ENCODE results near the gene TPSB2.

The TPSB2 gene

DNA sequence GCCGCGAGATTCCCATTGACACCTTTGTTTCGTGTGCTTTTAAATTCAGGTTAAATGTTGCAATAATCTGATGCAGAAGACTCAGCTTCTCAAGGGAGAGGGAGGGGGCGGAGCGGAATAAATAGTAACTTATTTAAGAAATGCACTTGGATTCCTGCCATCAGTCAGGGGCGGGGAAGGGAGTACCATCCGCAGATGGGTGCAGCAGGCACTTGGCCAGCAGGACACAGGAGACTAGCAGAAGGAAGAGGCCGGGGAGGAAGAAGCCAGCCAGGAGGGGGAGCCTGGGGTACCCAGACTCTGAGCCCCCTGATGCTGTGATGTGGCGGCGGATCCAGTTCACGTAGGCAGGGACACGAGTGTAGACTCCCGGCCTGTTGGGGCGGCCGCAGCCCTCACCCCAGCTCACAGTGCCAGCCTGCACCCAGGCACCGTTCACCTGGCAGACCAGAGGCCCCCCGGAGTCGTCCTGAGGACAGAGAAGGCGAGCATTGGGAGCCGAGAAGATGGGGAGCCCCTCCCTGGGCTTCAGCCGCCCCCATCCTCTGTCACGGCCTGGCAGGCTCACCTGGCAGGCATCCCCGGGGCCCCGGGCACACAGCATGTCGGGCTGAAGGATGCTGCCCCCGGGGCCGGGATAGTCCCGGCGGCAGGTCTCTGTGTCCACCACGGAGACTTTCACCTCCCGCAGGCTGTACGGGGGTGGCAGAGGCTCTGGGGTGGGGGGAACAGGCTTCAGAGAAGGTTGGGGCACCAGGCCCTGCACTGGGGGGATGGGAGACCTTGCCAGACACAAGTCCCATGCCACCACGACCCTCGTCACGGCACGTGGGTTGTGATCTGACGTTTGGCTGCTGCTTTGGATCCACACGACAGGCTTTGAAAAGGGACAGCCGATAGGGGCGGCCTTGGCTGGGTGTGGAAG lies 8.1 kb downstream of the TPSB2 start:
- no peak overlapping the region for H3K4me3 ChIP-seq (ENCODE audit: low read length)
- H3K36me3 ChIP-seq (ENCODE audit: control insufficient read depth, low read depth, low read length): peaks cover 6% of the 10 kb centered on the region
- H3K27ac ChIP-seq (ENCODE audit: low read length): no peak overlapping the region
- no peaks in the 10 kb centered on the region for H3K4me1 ChIP-seq (ENCODE audit: control insufficient read depth, low read depth, low read length)
- H3K27me3 ChIP-seq (ENCODE audit: control insufficient read depth, insufficient read depth, low read length): peaks cover 7% of the 10 kb centered on the region
- H3K9ac ChIP-seq (ENCODE audit: low read length): no peak overlapping the region
- no peaks in the 10 kb centered on the region for H3K9me3 ChIP-seq (ENCODE audit: control insufficient read depth, low read depth, low read length)

DNA sequence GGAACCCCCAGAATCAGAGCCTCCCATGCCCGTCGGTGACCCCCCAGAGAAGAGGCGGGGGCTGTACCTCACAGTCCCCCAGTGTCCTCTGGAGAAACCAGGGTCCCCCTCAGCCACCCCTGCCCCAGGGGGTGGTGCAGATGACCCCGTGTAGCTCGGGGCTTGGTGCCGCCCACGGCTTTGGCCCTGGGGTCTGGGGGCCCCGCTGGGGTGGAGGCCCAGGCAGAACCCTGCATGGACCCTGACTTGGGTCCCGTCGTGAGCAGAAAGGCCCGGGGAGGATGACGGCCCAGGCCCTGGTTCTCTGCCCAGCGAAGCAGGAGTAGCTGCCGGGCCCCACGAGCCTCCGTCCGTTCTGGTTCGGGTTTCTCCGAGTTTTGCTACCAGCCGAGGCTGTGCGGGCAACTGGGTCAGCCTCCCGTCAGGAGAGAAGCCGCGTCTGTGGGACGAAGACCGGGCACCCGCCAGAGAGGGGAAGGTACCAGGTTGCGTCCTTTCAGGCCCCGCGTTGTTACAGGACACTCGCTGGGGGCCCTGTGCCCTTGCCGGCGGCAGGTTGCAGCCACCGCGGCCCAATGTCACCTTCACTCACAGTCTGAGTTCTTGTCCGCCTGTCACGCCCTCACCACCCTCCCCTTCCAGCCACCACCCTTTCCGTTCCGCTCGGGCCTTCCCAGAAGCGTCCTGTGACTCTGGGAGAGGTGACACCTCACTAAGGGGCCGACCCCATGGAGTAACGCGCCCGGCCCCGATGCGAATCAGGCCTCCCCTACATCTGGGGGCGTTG lies 8.9 kb downstream of the TPSB2 start:
- peaks cover 7% of the 10 kb centered on the region for H3K36me3 ChIP-seq (ENCODE audit: control insufficient read depth, low read depth, low read length)
- H3K9ac ChIP-seq (ENCODE audit: low read length): no peak overlapping the region
- no peaks in the 10 kb centered on the region for H3K9me3 ChIP-seq (ENCODE audit: control insufficient read depth, low read depth, low read length)
- H3K4me3 ChIP-seq (ENCODE audit: low read length): no peak overlapping the region
- no peaks in the 10 kb centered on the region for H3K4me1 ChIP-seq (ENCODE audit: control insufficient read depth, low read depth, low read length)
- H3K27ac ChIP-seq (ENCODE audit: low read length): no peak overlapping the region
- H3K27me3 ChIP-seq (ENCODE audit: control insufficient read depth, insufficient read depth, low read length): peaks cover 7% of the 10 kb centered on the region

DNA sequence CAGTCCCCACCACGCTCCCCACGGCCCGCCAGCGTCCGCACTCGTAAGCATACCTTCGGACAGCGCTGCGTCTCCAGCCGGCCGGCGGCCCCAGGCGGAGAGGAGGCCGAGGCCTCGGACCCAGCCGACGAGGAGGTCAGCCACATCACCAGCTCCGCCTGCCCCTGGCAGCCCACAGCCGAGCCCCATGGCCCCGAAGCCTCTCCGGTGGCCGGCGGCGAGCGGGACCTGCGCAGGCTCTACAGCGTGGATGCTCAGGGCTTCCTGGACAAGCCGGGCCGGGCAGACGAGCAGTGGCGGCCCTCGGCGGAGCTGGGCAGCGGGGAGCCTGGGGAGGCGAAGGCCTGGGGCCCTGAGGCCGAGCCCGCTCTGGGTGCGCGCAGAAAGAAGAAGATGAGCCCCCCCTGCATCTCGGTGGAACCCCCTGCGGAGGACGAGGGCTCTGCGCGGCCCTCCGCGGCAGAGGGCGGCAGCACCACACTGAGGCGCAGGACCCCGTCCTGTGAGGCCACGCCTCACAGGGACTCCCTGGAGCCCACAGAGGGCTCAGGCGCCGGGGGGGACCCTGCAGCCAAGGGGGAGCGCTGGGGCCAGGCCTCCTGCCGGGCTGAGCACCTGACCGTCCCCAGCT lies 9.8 kb downstream of the TPSB2 start:
- no peak overlapping the region for H3K27ac ChIP-seq (ENCODE audit: low read length)
- no peak overlapping the region for H3K9ac ChIP-seq (ENCODE audit: low read length)
- no peaks in the 10 kb centered on the region for H3K9me3 ChIP-seq (ENCODE audit: control insufficient read depth, low read depth, low read length)
- H3K4me3 ChIP-seq (ENCODE audit: low read length): no peak overlapping the region
- peaks cover 9% of the 10 kb centered on the region for H3K36me3 ChIP-seq (ENCODE audit: control insufficient read depth, low read depth, low read length)
- peaks cover 1% of the 10 kb centered on the region for H3K27me3 ChIP-seq (ENCODE audit: control insufficient read depth, insufficient read depth, low read length)
- no peaks in the 10 kb centered on the region for H3K4me1 ChIP-seq (ENCODE audit: control insufficient read depth, low read depth, low read length)

DNA sequence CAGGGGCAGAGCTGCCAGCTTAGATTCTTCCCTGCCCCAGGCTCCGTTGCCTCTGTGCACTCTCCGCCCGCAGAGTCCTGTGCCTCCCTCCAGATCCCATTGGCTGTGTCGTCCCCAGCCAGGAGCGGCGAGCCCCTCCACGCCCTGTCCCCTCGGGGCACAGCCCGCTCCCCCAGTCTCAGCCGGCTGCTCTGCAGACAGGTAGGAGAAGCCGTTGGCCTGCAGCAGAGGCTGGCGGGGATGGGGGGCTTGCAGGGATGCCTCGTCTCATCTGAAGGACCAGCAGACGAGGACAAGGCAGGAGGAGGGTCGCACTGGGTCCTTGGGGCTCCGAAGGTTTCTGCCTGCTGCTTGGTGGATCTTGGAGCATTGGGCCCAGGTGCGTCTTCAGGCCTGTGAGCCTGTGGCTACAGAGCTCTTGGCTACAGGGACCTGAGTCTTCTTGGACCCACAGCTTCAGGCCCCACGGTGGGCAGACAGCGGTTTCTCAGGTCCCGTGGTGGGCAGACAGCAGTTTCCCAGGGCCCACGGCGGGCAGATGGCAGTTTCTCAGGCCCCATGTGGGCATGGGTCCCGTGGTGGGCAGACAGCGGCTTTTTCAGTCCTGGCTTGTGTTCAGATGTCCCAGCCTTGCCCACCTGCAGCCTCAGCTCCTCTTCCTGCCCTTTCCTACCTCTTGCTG lies 10.9 kb downstream of the TPSB2 start:
- H3K36me3 ChIP-seq (ENCODE audit: control insufficient read depth, low read depth, low read length): peaks cover 11% of the 10 kb centered on the region
- H3K4me1 ChIP-seq (ENCODE audit: control insufficient read depth, low read depth, low read length): no peaks in the 10 kb centered on the region
- no peak overlapping the region for H3K27ac ChIP-seq (ENCODE audit: low read length)
- no peak overlapping the region for H3K4me3 ChIP-seq (ENCODE audit: low read length)
- no peak overlapping the region for H3K9ac ChIP-seq (ENCODE audit: low read length)
- H3K27me3 ChIP-seq (ENCODE audit: control insufficient read depth, insufficient read depth, low read length): no peaks in the 10 kb centered on the region
- H3K9me3 ChIP-seq (ENCODE audit: control insufficient read depth, low read depth, low read length): no peaks in the 10 kb centered on the region

DNA sequence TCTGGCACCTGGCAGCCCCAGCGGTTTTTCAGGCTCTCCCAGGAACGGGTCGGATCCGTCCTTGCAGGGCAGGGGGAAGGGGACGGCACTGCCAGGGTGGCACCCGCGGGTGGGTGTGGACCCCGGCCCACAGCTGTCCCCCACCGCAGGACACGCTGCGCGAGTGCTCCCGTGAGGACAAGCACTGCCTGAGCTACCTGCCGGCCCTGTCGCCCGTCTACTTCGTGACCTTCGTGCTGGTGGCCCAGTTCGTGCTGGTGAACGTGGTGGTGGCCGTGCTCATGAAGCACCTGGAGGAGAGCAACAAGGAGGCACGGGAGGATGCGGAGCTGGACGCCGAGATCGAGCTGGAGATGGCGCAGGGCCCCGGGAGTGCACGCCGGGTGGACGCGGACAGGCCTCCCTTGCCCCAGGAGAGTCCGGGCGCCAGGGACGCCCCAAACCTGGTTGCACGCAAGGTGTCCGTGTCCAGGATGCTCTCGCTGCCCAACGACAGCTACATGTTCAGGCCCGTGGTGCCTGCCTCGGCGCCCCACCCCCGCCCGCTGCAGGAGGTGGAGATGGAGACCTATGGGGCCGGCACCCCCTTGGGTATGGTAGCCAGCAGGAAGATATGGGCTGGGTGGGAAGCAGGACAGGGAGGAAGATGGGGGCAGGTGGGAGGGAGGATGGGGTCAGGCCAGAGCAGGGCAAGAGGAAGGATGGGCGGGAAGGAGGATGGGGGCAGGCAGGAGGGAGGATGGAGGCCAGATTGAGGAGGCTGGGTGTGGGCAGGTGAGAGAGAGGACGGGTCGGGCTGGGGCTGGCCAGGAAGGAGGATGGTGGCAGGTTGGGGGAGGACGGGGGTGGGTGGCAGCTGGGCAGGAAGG lies 11.7 kb downstream of the TPSB2 start:
- Histone ChIP-seq H3K27me3 (ENCODE audit: control insufficient read depth, insufficient read depth, low read length) (no peaks in the 10 kb centered on the region), H3K36me3 (ENCODE audit: control insufficient read depth, low read depth, low read length) (peaks cover 11% of the 10 kb centered on the region), H3K4me3 (ENCODE audit: low read length) (no peak overlapping the region), H3K9ac (ENCODE audit: low read length) (no peak overlapping the region), H3K9me3 (ENCODE audit: control insufficient read depth, low read depth, low read length) (no peaks in the 10 kb centered on the region), H3K27ac (ENCODE audit: low read length) (no peak overlapping the region), H3K4me1 (ENCODE audit: control insufficient read depth, low read depth, low read length) (no peaks in the 10 kb centered on the region)

DNA sequence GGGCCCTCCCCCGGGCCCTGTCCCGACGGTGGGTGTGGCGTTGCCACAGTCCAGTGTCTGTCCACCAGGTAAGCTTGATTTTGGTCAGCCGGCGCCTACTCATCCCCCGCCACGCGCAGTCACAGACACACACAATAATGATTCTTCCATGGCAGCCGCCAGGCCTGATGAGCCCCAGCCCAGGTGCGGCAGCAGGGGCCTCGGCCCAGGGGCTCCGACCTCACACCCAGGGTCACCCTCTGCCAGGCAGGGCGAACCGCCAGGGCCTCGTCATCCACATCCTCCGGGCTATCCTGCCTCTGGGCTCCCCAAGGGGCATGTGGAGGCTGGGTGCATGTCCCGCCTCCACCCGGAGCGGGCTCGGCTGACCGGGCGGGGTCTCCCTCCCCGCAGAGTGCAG lies 12.5 kb downstream of the TPSB2 start:
- no peaks in the 10 kb centered on the region for H3K27me3 ChIP-seq (ENCODE audit: control insufficient read depth, insufficient read depth, low read length)
- H3K4me3 ChIP-seq (ENCODE audit: low read length): no peak overlapping the region
- H3K36me3 ChIP-seq (ENCODE audit: control insufficient read depth, low read depth, low read length): peaks cover 11% of the 10 kb centered on the region
- no peaks in the 10 kb centered on the region for H3K9me3 ChIP-seq (ENCODE audit: control insufficient read depth, low read depth, low read length)
- H3K27ac ChIP-seq (ENCODE audit: low read length): no peak overlapping the region
- no peak overlapping the region for H3K9ac ChIP-seq (ENCODE audit: low read length)
- no peaks in the 10 kb centered on the region for H3K4me1 ChIP-seq (ENCODE audit: control insufficient read depth, low read depth, low read length)

DNA sequence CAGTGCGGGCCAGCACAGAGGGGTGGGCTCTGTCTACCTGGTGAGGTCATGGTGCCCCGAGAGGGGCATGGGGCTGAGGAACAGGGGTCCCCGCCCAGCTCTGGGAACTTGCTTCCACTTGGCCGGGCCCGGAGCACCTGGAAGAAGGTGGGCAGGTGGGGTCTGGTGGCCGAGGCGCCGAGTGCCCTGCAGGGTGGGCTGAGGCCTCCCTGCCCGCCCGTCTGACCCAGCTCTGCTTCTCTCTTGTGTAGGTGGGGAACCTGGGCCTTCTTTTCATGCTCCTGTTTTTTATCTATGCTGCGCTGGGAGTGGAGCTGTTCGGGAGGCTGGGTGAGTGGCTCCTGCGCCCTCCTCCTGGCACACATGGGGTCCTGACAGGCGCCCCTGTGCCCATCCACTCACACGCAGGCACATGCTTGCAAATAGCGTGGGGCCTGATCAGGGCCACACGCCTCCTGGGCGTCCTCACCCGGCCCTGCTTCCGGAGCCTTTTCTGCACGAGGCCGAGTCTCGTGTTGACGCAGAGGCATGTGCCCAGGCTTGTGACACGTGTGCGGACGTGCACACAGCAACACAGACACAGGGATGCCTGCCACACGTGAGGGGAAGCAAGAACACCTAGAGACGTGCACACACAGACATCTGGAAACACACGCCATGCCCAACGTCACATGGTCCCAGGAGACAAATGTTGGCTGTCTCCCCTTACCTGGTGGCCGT lies 13.1 kb downstream of the TPSB2 start:
- H3K4me1 ChIP-seq (ENCODE audit: control insufficient read depth, low read depth, low read length): no peaks in the 10 kb centered on the region
- H3K27ac ChIP-seq (ENCODE audit: low read length): no peak overlapping the region
- no peak overlapping the region for H3K9ac ChIP-seq (ENCODE audit: low read length)
- no peaks in the 10 kb centered on the region for H3K9me3 ChIP-seq (ENCODE audit: control insufficient read depth, low read depth, low read length)
- H3K4me3 ChIP-seq (ENCODE audit: low read length): no peak overlapping the region
- H3K27me3 ChIP-seq (ENCODE audit: control insufficient read depth, insufficient read depth, low read length): no peaks in the 10 kb centered on the region
- H3K36me3 ChIP-seq (ENCODE audit: control insufficient read depth, low read depth, low read length): peaks cover 11% of the 10 kb centered on the region

DNA sequence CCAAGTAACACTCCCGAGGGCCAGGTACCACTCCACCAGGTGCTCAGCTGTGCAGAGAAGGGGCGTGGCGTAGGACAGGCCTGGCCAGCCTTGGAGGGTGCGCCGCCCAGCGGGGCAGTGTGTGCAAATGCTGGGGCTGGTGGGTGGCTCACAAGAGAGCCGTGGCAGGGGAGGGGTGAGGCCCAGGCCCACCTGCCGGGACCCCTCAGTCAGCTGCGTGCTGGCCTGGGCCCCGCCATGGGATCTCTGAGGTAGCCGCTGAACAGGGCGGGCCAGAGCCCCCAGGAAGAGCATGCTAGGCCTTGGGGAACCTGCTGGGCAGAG lies 13.7 kb downstream of the TPSB2 start:
- Histone ChIP-seq H3K27me3 (ENCODE audit: control insufficient read depth, insufficient read depth, low read length) (no peaks in the 10 kb centered on the region), H3K27ac (ENCODE audit: low read length) (no peak overlapping the region), H3K9me3 (ENCODE audit: control insufficient read depth, low read depth, low read length) (no peaks in the 10 kb centered on the region), H3K9ac (ENCODE audit: low read length) (no peak overlapping the region), H3K4me1 (ENCODE audit: control insufficient read depth, low read depth, low read length) (no peaks in the 10 kb centered on the region), H3K36me3 (ENCODE audit: control insufficient read depth, low read depth, low read length) (peaks cover 15% of the 10 kb centered on the region), H3K4me3 (ENCODE audit: low read length) (no peak overlapping the region)

DNA sequence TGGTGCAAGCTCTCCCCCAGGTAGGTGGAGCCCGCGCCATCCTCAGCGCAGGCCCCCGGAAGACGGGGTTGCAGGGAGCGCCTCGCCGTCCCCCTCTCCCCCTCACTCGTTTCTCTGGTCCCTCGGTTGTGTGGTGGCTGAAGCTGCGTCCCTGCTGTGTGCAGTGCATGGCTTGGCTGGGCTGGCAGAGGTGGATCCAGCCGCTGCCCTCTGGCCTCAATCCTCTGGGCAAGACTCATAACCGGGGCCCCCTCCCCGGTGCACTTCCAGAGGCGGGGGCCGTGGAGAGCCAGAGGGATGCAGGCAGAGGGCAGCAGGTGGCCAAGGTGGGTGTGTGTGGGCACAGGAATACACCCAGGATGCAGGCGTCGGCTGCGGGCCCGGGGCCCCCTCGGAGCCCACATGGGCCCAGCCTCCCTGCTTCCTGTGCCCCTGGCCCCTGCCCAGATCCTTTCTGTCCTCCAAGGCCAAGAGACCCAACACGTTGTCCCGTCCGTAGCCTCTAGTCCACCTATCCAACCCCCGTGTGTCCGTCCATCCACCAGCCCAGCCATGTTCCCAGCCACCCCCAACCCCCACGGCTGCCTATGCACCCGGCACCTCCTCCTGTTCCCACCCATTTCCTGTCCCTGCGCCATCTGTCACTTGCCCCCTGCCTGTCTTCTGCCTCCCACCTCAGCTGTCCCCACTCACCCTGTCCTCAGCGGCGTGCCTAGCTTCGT lies 14.2 kb downstream of the TPSB2 start:
- Histone ChIP-seq H3K36me3 (ENCODE audit: control insufficient read depth, low read depth, low read length) (peaks cover 15% of the 10 kb centered on the region), H3K27me3 (ENCODE audit: control insufficient read depth, insufficient read depth, low read length) (no peaks in the 10 kb centered on the region), H3K27ac (ENCODE audit: low read length) (no peak overlapping the region)

DNA sequence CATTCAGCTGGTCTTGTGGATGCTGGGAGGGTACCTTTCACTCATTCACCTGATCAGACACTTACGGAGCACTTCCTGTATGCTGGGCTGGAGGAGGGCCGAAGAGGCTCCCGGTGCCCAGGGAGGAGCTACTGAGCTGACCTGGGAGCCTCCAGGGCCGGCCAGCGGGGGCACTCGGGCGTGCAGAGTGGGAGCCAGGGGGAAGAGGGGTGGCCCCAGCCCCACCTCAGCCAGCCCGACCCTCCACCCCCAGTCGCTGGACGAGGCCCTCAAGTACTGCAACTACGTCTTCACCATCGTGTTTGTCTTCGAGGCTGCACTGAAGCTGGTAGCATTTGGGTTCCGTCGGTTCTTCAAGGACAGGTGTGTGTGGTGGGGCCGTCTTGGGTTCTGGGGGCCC lies 15.3 kb downstream of the TPSB2 start:
- Histone ChIP-seq H3K4me1 (ENCODE audit: control insufficient read depth, low read depth, low read length) (no peaks in the 10 kb centered on the region), H3K4me3 (ENCODE audit: low read length) (no peak overlapping the region), H3K27ac (ENCODE audit: low read length) (no peak overlapping the region), H3K9ac (ENCODE audit: low read length) (no peak overlapping the region), H3K36me3 (ENCODE audit: control insufficient read depth, low read depth, low read length) (peaks cover 15% of the 10 kb centered on the region), H3K9me3 (ENCODE audit: control insufficient read depth, low read depth, low read length) (no peaks in the 10 kb centered on the region), H3K27me3 (ENCODE audit: control insufficient read depth, insufficient read depth, low read length) (no peaks in the 10 kb centered on the region)

More for the DNA sequence above, 14.2 kb downstream of the TPSB2 start:
- Histone ChIP-seq H3K4me1 (ENCODE audit: control insufficient read depth, low read depth, low read length) (no peaks in the 10 kb centered on the region), H3K9me3 (ENCODE audit: control insufficient read depth, low read depth, low read length) (no peaks in the 10 kb centered on the region), H3K9ac (ENCODE audit: low read length) (no peak overlapping the region), H3K4me3 (ENCODE audit: low read length) (no peak overlapping the region)

Measured in iPS-18a (cell line).